Measurements from ENCODE around the gene HAP1. TPM values are rescaled to one million over a fixed set of nuclear protein-coding genes. Genes with fewer than 3 reads are reported as not detected.

HAP1 gene
- total and polyA plus RNA-seq, 2 of the 8 experiments (the other 6 are each of a cell fraction or from before 2014, with no cell fraction given): 2.3 to 3.6 TPM

GRCh38 chr17:41754066-41754465, 19.6 kb upstream of the HAP1 start:
- no peak overlapping the region for H3K4me3 ChIP-seq (ENCODE audit: extremely low read depth in 1 of 4, insufficient read depth in 2 of 4, low read depth in 3 of 4, low read length in 4 of 4)
- H3K4me1 ChIP-seq (replicated peaks in 1 of 4; ENCODE audit: control insufficient read depth in 3 of 4, insufficient read depth in 4 of 4, low read length in 3 of 4): no peaks in the 10 kb centered on the region
- H2AFZ ChIP-seq (ENCODE audit: low read length): no peak overlapping the region
- peaks cover 20 to 29% (median 23%) of the 10 kb centered on the region in 4 experiments; a peak in 7 of 8 replicates for H3K36me3 ChIP-seq (ENCODE audit: control insufficient read depth in 2 of 4, insufficient read depth in 4 of 4, low read length in 3 of 4)
- H3K27ac ChIP-seq (ENCODE audit: low read depth, low read length): no peak overlapping the region
- ChIA-PET POLR2A (ENCODE audit: partially characterized antibody) (interaction anchor here (1.0 to 2.7 kb wide), 10 partner anchors 9 to 66 kb away, joined by 3 to 18 read pairs (median 6); partner anchors contain the start of genes EIF1, HAP1 and JUP), CTCF (ENCODE audit: partially characterized antibody) (interaction anchor here (0.6 to 6.0 kb wide), 8 partner anchors 14 to 58 kb away, joined by 3 to 48 read pairs (median 4); partner anchors contain the start of gene JUP)
- no peak for DNase-seq (ENCODE audit: low read depth in 1 of 2, low spot score in 2 of 2)
- no peak overlapping the region for H3K4me2 ChIP-seq (ENCODE audit: insufficient read depth in 1 of 2, low read depth in 2 of 2, low read length in 2 of 2)
- no peak overlapping the region for H3K9ac ChIP-seq (replicated peaks in 1 of 4; ENCODE audit: extremely low read depth in 1 of 4, low read depth in 3 of 4, low read length in 3 of 4)
- no peaks in the 10 kb centered on the region for H3K23me2 ChIP-seq (ENCODE audit: low read depth, low read length)
- no peak overlapping the region for H4K8ac ChIP-seq (ENCODE audit: extremely low read depth, insufficient read depth, low read length)
- H2BK120ac ChIP-seq (replicated peaks; ENCODE audit: low read depth, low read length): no peak overlapping the region
- H3K4ac ChIP-seq (replicated peaks; ENCODE audit: insufficient read length, low read depth, low read length): no peak overlapping the region
- no peak overlapping the region for H3K56ac ChIP-seq (replicated peaks; ENCODE audit: insufficient read length, low read depth, low read length)
- no peak overlapping the region for H2BK5ac ChIP-seq (ENCODE audit: low read depth, low read length)
- no peak overlapping the region for H3K14ac ChIP-seq (ENCODE audit: insufficient read length)
- no peak overlapping the region for H3K23ac ChIP-seq (ENCODE audit: insufficient read length)
- H2BK20ac ChIP-seq (ENCODE audit: low read length): no peak overlapping the region
- H3K27me3 ChIP-seq (replicated peaks in 1 of 4; ENCODE audit: control insufficient read depth in 3 of 4, extremely low read depth in 1 of 4, insufficient read depth in 3 of 4, low read length in 3 of 4): no peaks in the 10 kb centered on the region
- H4K5ac ChIP-seq (ENCODE audit: insufficient read length, low read depth, low read length): no peak overlapping the region
- no peaks in the 10 kb centered on the region for H3K79me2 ChIP-seq (ENCODE audit: control insufficient read depth in 1 of 2, insufficient read depth in 2 of 2, low read length in 2 of 2)
- no peak overlapping the region for H2BK12ac ChIP-seq (ENCODE audit: low read depth, low read length)
- H4K91ac ChIP-seq (replicated peaks; ENCODE audit: insufficient read length, low read length): no peak overlapping the region
- H2AK5ac ChIP-seq (ENCODE audit: low read depth, low read length): no peak overlapping the region
- H2BK15ac ChIP-seq (ENCODE audit: low read length): no peak overlapping the region
- H3K79me1 ChIP-seq (ENCODE audit: low read depth, low read length): no peaks in the 10 kb centered on the region
- no peak for FAIRE-seq
- WGBS, 2 experiments (ENCODE audit: extremely low coverage in 1 of 2, insufficient coverage in 1 of 2, insufficient read length in 1 of 2, insufficient replicate concordance in 2 of 2, low coverage in 1 of 2, low lambda C conversion rate in 2 of 2, missing lambda C conversion rate in 1 of 2): 83% methylated on average over 9 of the region's 12 CpGs; no CpG with 5 or more reads in 1 of the 2 experiments
- no peak overlapping the region for H3K18ac ChIP-seq (ENCODE audit: extremely low read depth, low read length)
- H3K9me3 ChIP-seq (ENCODE audit: insufficient read depth in 2 of 2, low read depth in 1 of 2, low read length in 1 of 2): no peaks in the 10 kb centered on the region
- H4K20me1 ChIP-seq (replicated peaks in 1 of 2; ENCODE audit: control insufficient read depth in 1 of 2, insufficient read depth in 2 of 2, low read length in 2 of 2): peaks cover 2 to 5% of the 10 kb centered on the region in 2 experiments

Data from H1 (cell line).